Measurements from ENCODE around the gene KRT27. TPM values are rescaled to one million over a fixed set of nuclear protein-coding genes. Genes with fewer than 3 reads are reported as not detected.

Gene KRT27
- total and polyA plus RNA-seq, 10 of the 15 experiments (the other 5 are each of a cell fraction or from before 2014, with no cell fraction given) = not detected

DNA sequence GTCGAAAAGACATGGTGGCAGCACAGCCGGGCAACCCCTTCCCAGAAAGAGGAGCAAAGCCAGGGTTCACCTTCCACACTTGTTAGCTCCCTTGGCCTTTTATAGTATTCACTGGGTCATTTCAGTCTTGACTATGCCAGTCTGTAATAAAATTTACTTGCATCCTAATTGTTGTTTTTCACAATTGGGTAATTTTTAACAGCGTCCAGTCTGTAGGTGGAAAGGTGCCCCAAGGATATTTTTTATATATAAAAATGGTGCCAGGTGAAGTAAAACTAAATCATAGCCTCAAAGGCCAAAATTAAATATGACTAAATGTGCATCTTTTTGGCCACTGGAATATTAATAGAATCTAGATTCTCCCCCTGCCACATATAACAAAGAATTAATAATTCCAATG lies 10.2 kb downstream of the KRT27 start, which contains the start of gene KRT26:
Gene KRT26 (minus strand): TSS at position 101 of the 400 bp plus-strand sequence. CDS start 88 bp downstream, at position 13.
- TF ChIP-seq, protein P1, sequence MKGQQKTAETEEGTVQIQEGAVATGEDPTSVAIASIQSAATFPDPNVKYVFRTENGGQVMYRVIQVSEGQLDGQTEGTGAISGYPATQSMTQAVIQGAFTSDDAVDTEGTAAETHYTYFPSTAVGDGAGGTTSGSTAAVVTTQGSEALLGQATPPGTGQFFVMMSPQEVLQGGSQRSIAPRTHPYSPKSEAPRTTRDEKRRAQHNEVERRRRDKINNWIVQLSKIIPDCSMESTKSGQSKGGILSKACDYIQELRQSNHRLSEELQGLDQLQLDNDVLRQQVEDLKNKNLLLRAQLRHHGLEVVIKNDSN (IDR thresholded peaks at IDR 0.05; ENCODE audit: borderline replicate concordance, extremely low read length, insufficient read depth, low read depth, low read length) = no peak
- no peak for TF ChIP-seq CREB1 (IDR thresholded peaks at IDR 0.05; ENCODE audit: low read depth)
- DNase-seq (ENCODE audit: low read depth, low spot score) = no peak
- ATAC-seq = no peak
- no peaks in the 10 kb centered on the region for H4K20me1 ChIP-seq (ENCODE audit: control insufficient read depth, insufficient read depth)
- H3K27ac ChIP-seq (ENCODE audit: control insufficient read depth, insufficient read depth) = no peak within 1 kb of the TSS
- 41% methylated on average over 3 of the region's 3 CpGs for WGBS (ENCODE audit: insufficient coverage, insufficient replicate concordance, low lambda C conversion rate, missing lambda C conversion rate)
- RAD21 ChIA-PET (ENCODE audit: unreplicated experiment) = no interaction called here
- FAIRE-seq = no peak
- POLR2A ChIA-PET = no interaction called here
- H3K4me2 ChIP-seq (ENCODE audit: control insufficient read depth, insufficient read depth) = no peak within 1 kb of the TSS
- no peak within 1 kb of the TSS for H3K4me3 ChIP-seq
- in situ Hi-C loops (cut with MboI) = no loop called here
- no peaks in the 10 kb centered on the region for H3K79me2 ChIP-seq (ENCODE audit: control insufficient read depth, insufficient read depth, low read length)
- no peaks in the 10 kb centered on the region for H3K36me3 ChIP-seq (ENCODE audit: control insufficient read depth in 2 of 2, insufficient read depth in 2 of 2, low read length in 1 of 2)
- intact Hi-C loops (cut with micrococcal nuclease; ENCODE audit: unreplicated experiment) = no loop called here
- no peaks in the 10 kb centered on the region for H3K9me3 ChIP-seq (replicated peaks; ENCODE audit: control insufficient read depth, insufficient read depth, low read length)
- no TSS peak for BruUV-seq (replicated peaks)
- H3K9ac ChIP-seq (ENCODE audit: control insufficient read depth, insufficient read depth, low read length) = no peak within 1 kb of the TSS
- H3K27me3 ChIP-seq (replicated peaks in 1 of 2; ENCODE audit: control insufficient read depth in 2 of 2, insufficient read depth in 2 of 2, low read length in 1 of 2) = no peaks in the 10 kb centered on the region; a peak in 1 of 4 replicates
- H2AFZ ChIP-seq (ENCODE audit: control insufficient read depth, low read depth, low read length) = no peak within 1 kb of the TSS
- CTCF ChIA-PET = no interaction called here
- H3K4me1 ChIP-seq (ENCODE audit: control insufficient read depth, insufficient read depth, low read length) = no peaks in the 10 kb centered on the region
- SMC1A ChIA-PET (ENCODE audit: uncharacterized antibody, unreplicated experiment) = no interaction called here

DNA sequence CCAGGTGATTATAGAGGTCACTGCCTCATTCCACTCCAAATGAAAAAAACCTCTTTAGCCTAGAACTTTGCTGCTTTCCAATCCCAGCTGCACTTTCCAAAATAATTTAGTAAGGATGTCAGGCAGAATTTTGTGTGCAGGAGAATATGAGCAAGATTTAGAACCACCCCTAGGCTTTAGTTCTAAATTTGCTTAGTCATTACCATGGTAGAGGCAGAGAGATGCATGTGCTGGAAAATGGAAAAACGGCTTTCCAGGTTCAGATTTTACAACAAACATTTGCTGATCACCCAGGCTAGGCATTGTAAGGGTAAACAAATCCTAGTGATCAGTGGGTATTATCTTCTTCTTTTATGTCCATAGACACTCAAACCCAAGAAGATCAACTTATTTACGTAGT lies 16.7 kb downstream of the KRT27 start:
- H3K4me1 ChIP-seq (ENCODE audit: control insufficient read depth, insufficient read depth, low read length) = no peaks in the 10 kb centered on the region
- SMC1A ChIA-PET (ENCODE audit: uncharacterized antibody, unreplicated experiment) = no interaction called here
- H3K9me3 ChIP-seq (replicated peaks; ENCODE audit: control insufficient read depth, insufficient read depth, low read length) = peaks cover 4% of the 10 kb centered on the region; the same call in 1 of the 3 replicates
- intact Hi-C loops (cut with micrococcal nuclease; ENCODE audit: unreplicated experiment) = no loop called here
- FAIRE-seq = no peak
- no peak overlapping the region for H3K4me3 ChIP-seq
- TF ChIP-seq YBX1 (IDR thresholded peaks at IDR 0.05) (no peak), TAF1 (IDR thresholded peaks at IDR 0.05; ENCODE audit: borderline replicate concordance, low read depth, low read length) (no peak), KLF5 (IDR thresholded peaks at IDR 0.05; ENCODE audit: partially characterized antibody) (no peak), CHD4 (IDR thresholded peaks at IDR 0.05) (no peak), FOXM1 (IDR thresholded peaks at IDR 0.05; ENCODE audit: low read depth, low read length) (no peak), STAT1 (conservative IDR thresholded peaks at IDR 0.05) (no peak)
- TF ChIP-seq, protein P2, sequence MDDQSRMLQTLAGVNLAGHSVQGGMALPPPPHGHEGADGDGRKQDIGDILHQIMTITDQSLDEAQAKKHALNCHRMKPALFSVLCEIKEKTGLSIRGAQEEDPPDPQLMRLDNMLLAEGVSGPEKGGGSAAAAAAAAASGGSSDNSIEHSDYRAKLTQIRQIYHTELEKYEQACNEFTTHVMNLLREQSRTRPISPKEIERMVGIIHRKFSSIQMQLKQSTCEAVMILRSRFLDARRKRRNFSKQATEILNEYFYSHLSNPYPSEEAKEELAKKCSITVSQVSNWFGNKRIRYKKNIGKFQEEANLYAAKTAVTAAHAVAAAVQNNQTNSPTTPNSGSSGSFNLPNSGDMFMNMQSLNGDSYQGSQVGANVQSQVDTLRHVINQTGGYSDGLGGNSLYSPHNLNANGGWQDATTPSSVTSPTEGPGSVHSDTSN (IDR thresholded peaks at IDR 0.05; ENCODE audit: insufficient replicate concordance, low read depth, low read length) = no peak
- TF ChIP-seq, protein P3, sequence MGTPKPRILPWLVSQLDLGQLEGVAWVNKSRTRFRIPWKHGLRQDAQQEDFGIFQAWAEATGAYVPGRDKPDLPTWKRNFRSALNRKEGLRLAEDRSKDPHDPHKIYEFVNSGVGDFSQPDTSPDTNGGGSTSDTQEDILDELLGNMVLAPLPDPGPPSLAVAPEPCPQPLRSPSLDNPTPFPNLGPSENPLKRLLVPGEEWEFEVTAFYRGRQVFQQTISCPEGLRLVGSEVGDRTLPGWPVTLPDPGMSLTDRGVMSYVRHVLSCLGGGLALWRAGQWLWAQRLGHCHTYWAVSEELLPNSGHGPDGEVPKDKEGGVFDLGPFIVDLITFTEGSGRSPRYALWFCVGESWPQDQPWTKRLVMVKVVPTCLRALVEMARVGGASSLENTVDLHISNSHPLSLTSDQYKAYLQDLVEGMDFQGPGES (IDR thresholded peaks at IDR 0.05) = no peak
- TF ChIP-seq, protein P4, sequence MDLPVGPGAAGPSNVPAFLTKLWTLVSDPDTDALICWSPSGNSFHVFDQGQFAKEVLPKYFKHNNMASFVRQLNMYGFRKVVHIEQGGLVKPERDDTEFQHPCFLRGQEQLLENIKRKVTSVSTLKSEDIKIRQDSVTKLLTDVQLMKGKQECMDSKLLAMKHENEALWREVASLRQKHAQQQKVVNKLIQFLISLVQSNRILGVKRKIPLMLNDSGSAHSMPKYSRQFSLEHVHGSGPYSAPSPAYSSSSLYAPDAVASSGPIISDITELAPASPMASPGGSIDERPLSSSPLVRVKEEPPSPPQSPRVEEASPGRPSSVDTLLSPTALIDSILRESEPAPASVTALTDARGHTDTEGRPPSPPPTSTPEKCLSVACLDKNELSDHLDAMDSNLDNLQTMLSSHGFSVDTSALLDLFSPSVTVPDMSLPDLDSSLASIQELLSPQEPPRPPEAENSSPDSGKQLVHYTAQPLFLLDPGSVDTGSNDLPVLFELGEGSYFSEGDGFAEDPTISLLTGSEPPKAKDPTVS (IDR thresholded peaks at IDR 0.05; ENCODE audit: low read depth, low read length) = no peak
- CTCF ChIA-PET = interaction anchor here (0.6 kb wide), 1 partner anchor 17 kb away, joined by 3 read pairs; the partner anchor contains the start of gene KRT27
- H2AFZ ChIP-seq (ENCODE audit: control insufficient read depth, low read depth, low read length) = no peak overlapping the region
- no peak overlapping the region for H3K9ac ChIP-seq (ENCODE audit: control insufficient read depth, insufficient read depth, low read length)
- no peaks in the 10 kb centered on the region for H4K20me1 ChIP-seq (ENCODE audit: control insufficient read depth, insufficient read depth)
- 25% methylated on average over 2 of the region's 2 CpGs for WGBS (ENCODE audit: insufficient coverage, insufficient replicate concordance, low lambda C conversion rate, missing lambda C conversion rate)
- H3K27me3 ChIP-seq (replicated peaks in 1 of 2; ENCODE audit: control insufficient read depth in 2 of 2, insufficient read depth in 2 of 2, low read length in 1 of 2) = peaks cover 0 to 3% of the 10 kb centered on the region in 2 experiments; a peak in 2 of 4 replicates
- RAD21 ChIA-PET (ENCODE audit: unreplicated experiment) = no interaction called here
- H3K79me2 ChIP-seq (ENCODE audit: control insufficient read depth, insufficient read depth, low read length) = no peaks in the 10 kb centered on the region
- no peak for ATAC-seq
- no peak overlapping the region for H3K27ac ChIP-seq (ENCODE audit: control insufficient read depth, insufficient read depth)
- no peak for DNase-seq (ENCODE audit: low read depth, low spot score)
- no peak overlapping the region for H3K4me2 ChIP-seq (ENCODE audit: control insufficient read depth, insufficient read depth)
- in situ Hi-C loops (cut with MboI) = no loop called here
- no TSS peak for BruUV-seq (replicated peaks)
- POLR2A ChIA-PET = no interaction called here
- H3K36me3 ChIP-seq (ENCODE audit: control insufficient read depth in 2 of 2, insufficient read depth in 2 of 2, low read length in 1 of 2) = no peaks in the 10 kb centered on the region

Measured in GM12878 (cell line).